HCT116 (cell line): ENCODE data around the gene SMYD3.

Experiments
- CEBPB ChIP-seq: IDR thresholded peaks from 2 replicates; pipeline ENCODE4 v1.6.1; 2012; ENCODE audit warnings: low read depth
- CTCF ChIP-seq, 3 experiments: fragments of 200-600 bp in 1 of 3; sonication (generic) in 1 of 3; IDR thresholded peaks in 2 of 3; conservative IDR thresholded peaks in 1 of 3; 2 replicates each; pipeline ENCODE4 v1.5.1; 2012 to 2017; ENCODE audit warnings: low read depth in 2 of 3, low read length in 2 of 3, antibody characterized with exemption in 1 of 3, borderline replicate concordance in 1 of 3, control low read depth in 1 of 3, mild to moderate bottlenecking in 1 of 3, mixed read lengths in 1 of 3, mixed run types in 1 of 3, moderate library complexity in 1 of 3; ENCODE audit not compliant: insufficient read depth in 1 of 3

GRCh38 chr1:246146804-246147523, 360.1 kb downstream of the SMYD3 start:
- no peak for TF ChIP-seq CTCF (IDR thresholded peaks at IDR 0.05 in 2 of 3, conservative IDR thresholded peaks at IDR 0.05 in 1 of 3; ENCODE audit: borderline replicate concordance in 1 of 3, insufficient read depth in 1 of 3, low read depth in 2 of 3, low read length in 2 of 3)
- TF ChIP-seq CEBPB = no peak
